Subcutaneous abdominal adipose tissue (tissue), 5 donors: Measurements from ENCODE around the gene H1-8.

Source experiments
- H3K27ac ChIP-seq: one replicate; pipeline ENCODE4 v1.7.0; 2013; ENCODE audit warnings: low read depth, mild to moderate bottlenecking, inconsistent platforms, low read length, moderate library complexity
- H3K27me3 ChIP-seq, 5 donors: one replicate each; pipeline ENCODE4 v1.7.0; 2013; ENCODE audit warnings: low read length in 5 of 5, inconsistent platforms in 1 of 5; ENCODE audit not compliant: control insufficient read depth in 5 of 5, insufficient read depth in 4 of 5
- H3K36me3 ChIP-seq, 5 donors: one replicate each; pipeline ENCODE4 v1.7.0; 2013; ENCODE audit warnings: low read length in 5 of 5; ENCODE audit not compliant: control insufficient read depth in 5 of 5, insufficient read depth in 5 of 5
- H3K4me1 ChIP-seq, 5 donors: one replicate each; pipeline ENCODE4 v1.7.0; 2013; ENCODE audit warnings: low read length in 5 of 5, mild to moderate bottlenecking in 3 of 5, moderate library complexity in 1 of 5; ENCODE audit not compliant: control insufficient read depth in 5 of 5, insufficient read depth in 5 of 5
- H3K4me3 ChIP-seq, 5 donors: one replicate each; pipeline ENCODE4 v1.7.0; 2013; ENCODE audit warnings: low read length in 5 of 5, low read depth in 1 of 5
- H3K9ac ChIP-seq, 5 donors: one replicate each; pipeline ENCODE4 v1.7.0; 2013; ENCODE audit warnings: low read length in 5 of 5, mild to moderate bottlenecking in 4 of 5, moderate library complexity in 3 of 5
- H3K9me3 ChIP-seq, 5 donors: one replicate each; pipeline ENCODE4 v1.7.0; 2013; ENCODE audit warnings: low read length in 5 of 5; ENCODE audit not compliant: control insufficient read depth in 5 of 5
- donor health status: healthy.
- donor health status: healthy.
- donor health status: healthy.
- donor health status: healthy.
- donor health status: healthy.

Gene H1-8

DNA sequence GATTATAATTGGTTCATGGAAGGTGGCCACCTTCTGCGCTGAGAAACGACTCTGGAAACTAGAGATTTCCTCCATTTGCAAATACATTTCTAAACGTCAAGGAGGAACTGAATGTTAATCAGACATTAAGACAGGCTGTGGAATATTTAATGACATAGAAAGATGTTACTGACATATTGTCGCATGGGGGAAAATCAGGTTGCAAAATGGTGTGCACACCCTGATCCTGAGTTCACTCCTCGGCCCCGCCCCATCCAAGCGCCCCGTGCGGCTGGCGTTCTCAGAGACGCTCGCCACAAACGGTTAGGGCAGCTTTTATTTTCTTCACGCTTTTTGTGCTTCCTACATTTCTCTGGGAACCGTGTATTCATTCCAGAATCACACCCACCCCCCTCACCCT, 10.7 kb downstream of the H1-8 start:
- H3K4me1 ChIP-seq, result peaks cover 17 to 66% (median 43%) of the 10 kb centered on the region in 5 donors
- H3K4me3 ChIP-seq, result no peak overlapping the region
- no peaks in the 10 kb centered on the region for H3K9me3 ChIP-seq
- peaks cover 0 to 41% (median 35%) of the 10 kb centered on the region in 5 donors for H3K36me3 ChIP-seq
- no peak overlapping the region for H3K27ac ChIP-seq
- H3K27me3 ChIP-seq, result no peaks in the 10 kb centered on the region
- no peak overlapping the region for H3K9ac ChIP-seq

DNA sequence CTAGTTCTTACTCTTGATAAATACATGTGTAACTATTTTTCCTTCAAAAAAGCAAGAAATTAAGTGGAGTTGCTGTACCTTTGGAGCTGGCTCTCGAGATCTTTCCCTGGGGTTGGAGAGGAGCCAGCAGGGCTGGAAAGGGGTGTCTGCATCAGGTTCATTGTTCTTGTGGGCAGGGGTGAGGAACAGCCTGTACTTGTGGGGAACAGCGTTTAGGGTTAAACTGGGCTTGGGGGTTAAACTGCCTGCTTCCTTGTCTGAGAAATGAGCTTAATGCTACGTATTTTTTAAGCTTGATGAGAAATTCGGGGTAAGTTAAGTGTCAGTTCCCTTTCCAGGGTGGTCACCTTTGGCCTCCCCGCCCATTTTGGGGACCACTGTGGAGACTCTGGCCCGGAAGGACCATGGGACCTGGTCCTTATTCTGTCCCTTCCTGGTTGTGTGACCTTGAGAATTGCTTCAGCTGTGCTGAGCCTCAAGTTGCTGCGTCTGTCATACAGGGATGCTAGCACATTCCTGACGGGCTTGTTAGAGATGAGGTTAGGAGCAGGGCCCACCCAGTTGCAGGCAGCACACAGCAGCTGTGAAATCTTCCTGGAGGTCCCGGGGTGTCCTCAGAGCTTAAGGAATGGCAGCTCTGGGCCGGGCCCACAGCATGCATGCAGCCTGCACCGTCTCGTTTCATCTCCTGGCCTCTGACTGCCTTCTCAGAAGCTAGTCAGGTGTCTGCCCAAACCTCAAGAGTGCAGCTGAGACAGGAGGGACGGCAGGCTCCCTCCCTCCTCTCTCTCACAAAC, 11.6 kb downstream of the H1-8 start:
- Histone ChIP-seq H3K36me3 (peaks cover 0 to 50% (median 43%) of the 10 kb centered on the region in 5 donors), H3K4me1 (peaks cover 17 to 74% (median 52%) of the 10 kb centered on the region in 5 donors), H3K9me3 (no peaks in the 10 kb centered on the region), H3K27ac (no peak overlapping the region), H3K4me3 (no peak overlapping the region), H3K9ac (peak overlapping the region in 1 of 5 donors; percentile 13), H3K27me3 (no peaks in the 10 kb centered on the region)

DNA sequence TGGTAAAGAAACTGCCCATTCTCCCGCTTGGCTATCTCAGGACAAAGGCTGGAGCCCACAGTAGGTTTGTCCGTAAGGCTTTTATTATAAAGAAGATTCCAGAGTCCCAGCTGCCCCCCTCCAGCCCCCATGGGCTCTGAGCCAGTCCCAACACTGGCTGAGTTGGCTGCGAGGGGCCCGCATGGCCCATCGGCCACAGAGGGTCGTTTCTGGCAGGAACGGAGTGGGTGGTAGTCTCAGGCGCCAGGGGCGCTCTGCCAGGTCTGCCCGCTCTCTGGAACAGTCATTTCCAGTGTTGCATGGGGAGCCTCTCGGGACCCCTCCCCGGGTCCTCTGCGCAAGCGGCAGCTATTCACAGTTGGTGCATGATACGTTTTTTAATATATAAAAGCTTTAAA, 12.2 kb downstream of the H1-8 start:
- no peak overlapping the region for H3K4me3 ChIP-seq
- no peaks in the 10 kb centered on the region for H3K27me3 ChIP-seq
- H3K9me3 ChIP-seq, result no peaks in the 10 kb centered on the region
- H3K4me1 ChIP-seq, result peaks cover 17 to 80% (median 58%) of the 10 kb centered on the region in 5 donors
- H3K27ac ChIP-seq, result no peak overlapping the region
- H3K36me3 ChIP-seq, result peaks cover 0 to 56% (median 49%) of the 10 kb centered on the region in 5 donors
- no peak overlapping the region for H3K9ac ChIP-seq

DNA sequence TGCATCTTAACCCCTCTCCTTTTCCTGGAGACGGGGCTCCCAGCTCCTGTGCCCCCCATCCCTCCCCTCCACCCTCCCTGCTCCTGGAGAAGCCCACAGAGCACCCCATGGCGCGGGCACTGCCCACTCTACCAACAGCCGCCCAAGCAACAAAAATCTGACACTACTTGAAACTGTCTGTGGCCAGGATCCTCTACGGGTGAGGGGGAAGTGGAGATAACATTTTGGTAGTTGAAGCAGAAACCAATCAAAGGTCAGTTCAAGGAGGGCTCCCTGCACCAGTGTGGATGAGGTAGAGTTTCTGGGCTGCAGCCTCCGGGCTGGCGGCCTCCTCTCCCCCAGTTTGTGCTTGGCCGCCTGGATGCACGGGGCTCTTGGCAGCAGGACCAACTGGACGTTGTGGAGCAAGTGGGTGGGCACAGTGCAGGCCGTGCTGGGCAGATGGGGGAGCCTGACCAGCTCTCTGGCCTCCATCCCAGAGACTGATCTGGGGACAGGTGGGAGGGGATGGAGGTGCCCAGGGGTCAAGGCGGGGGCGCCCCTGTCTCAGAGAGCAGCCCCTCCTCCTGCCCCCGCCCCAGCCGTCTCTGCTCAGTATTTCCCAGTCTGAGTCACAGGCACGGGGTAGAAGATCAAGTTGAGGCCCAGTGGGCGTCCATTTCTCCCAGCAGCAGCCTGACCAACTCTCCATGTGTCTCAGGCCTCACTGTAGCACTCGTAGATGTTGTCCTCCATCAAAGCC, 12.8 kb downstream of the H1-8 start:
- Histone ChIP-seq H3K4me1 (peaks cover 18 to 86% (median 64%) of the 10 kb centered on the region in 5 donors), H3K9ac (no peak overlapping the region), H3K9me3 (no peaks in the 10 kb centered on the region), H3K27ac (no peak overlapping the region), H3K27me3 (no peaks in the 10 kb centered on the region), H3K4me3 (no peak overlapping the region), H3K36me3 (peaks cover 0 to 62% (median 54%) of the 10 kb centered on the region in 5 donors)

DNA sequence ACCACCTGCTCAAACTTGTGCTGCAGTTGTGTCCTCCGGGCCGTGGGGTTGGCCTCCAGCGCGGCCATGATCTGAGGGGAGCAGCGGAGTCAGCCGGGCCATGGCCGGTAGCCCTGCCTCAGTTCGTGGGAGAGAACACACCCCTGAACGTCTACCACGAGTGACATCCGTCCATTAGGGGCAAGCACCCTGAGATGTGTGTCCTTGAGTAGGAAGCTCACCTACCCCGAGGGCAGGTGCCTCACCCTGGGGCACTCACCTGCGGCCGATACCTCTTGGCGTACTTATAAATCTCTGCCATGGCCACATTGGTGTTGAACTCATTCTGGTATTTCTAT, 13.4 kb downstream of the H1-8 start:
- Histone ChIP-seq H3K9ac (no peak overlapping the region), H3K27ac (no peak overlapping the region), H3K9me3 (no peaks in the 10 kb centered on the region), H3K4me3 (no peak overlapping the region), H3K36me3 (peaks cover 0 to 66% (median 54%) of the 10 kb centered on the region in 5 donors), H3K27me3 (no peaks in the 10 kb centered on the region), H3K4me1 (peaks cover 18 to 91% (median 69%) of the 10 kb centered on the region in 5 donors)

DNA sequence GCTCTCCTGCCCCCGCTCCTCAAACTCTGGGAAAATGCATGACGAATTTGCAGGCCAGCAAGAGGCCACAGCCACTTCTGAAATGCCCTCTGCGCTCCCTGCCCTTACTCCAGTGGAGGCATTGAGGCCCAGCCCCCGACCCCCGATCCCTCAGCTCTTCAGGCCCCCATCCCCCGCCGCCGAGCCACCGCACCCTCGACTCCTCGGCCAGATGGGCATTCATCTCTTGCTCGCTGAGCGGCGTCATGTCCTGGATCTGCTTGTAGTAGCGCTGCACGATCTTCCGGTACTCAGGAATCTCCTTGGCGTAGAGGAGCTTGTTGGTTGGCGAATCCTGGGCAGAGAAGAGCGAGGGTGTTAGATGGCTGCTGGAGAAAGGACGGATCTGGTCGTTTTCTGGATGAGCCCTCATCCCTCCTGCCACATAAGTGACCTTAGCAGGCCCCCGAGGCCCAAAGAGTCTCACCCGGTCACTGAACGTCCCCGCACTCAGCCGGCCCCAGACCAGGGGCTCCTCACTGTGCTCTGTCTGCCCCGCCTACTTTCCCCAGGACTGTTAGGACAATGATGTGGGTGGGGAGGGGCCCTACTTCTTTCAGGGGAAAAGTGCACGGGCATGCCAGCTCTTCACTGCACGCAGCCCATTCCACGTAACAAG, 14.0 kb downstream of the H1-8 start:
- H3K9me3 ChIP-seq, result no peaks in the 10 kb centered on the region
- H3K27me3 ChIP-seq, result no peaks in the 10 kb centered on the region
- H3K36me3 ChIP-seq, result peaks cover 0 to 71% (median 58%) of the 10 kb centered on the region in 5 donors
- H3K4me3 ChIP-seq, result no peak overlapping the region
- H3K4me1 ChIP-seq, result peaks cover 20 to 97% (median 75%) of the 10 kb centered on the region in 5 donors
- H3K9ac ChIP-seq, result no peak overlapping the region
- peak overlapping the region; percentile 65 for H3K27ac ChIP-seq

DNA sequence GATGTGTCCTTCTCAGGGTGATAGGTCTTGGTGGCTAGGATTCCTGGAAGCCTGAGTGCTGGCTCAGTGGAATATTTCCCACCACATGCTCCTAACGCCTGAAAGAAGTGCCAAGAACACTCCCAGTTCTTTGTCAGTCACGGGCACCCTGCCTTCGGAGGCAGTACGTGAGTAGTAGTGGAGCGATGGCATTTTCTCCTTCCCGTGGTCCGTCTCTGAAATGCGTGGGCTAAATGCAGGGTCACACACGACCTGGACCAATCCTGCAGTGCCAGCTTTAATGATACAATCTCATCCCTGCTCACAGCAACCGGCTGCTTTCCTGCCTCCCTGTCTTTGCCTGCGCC, 14.5 kb downstream of the H1-8 start:
- no peaks in the 10 kb centered on the region for H3K9me3 ChIP-seq
- H3K36me3 ChIP-seq, result peaks cover 0 to 76% (median 61%) of the 10 kb centered on the region in 5 donors
- H3K4me1 ChIP-seq, result peaks cover 20 to 96% (median 77%) of the 10 kb centered on the region in 5 donors
- no peaks in the 10 kb centered on the region for H3K27me3 ChIP-seq
- H3K27ac ChIP-seq, result peak overlapping the region; percentile 65
- H3K4me3 ChIP-seq, result no peak overlapping the region
- H3K9ac ChIP-seq, result no peak overlapping the region

DNA sequence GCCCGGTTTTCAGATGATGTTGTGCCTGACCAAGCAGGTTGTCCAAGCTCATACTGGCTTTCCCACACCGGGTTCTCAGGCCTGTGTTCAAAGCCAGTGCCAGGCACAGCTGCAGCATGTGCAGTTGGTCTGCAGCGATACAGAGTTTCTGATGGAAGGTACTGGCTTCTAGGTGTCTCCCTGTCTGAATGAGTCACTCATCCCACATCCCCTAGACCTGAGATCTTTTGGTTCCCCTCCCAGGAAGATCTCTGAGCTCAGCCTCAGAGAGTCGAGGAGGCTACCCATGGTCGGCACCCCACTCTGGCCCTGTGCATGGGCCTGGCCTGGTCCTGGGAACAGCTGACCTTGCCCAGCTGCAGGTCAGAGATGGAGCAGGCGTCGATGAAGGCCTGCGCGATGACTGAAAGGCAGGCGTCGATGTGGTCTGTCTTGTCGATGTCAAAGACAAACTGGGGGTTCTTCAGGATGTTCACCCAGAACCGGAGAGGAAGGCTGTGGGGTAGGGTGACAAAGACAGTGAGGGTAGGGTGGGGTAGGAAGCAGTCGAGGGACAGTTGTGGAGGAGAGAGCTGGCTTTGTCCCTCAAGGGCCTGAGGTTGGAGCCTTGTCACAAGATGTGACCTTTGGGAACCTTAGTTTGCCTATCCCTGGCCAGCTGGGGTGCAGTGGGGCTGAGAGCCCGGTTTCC, 15.3 kb downstream of the H1-8 start:
- Histone ChIP-seq H3K4me1 (peaks cover 20 to 95% (median 76%) of the 10 kb centered on the region in 5 donors), H3K27me3 (no peaks in the 10 kb centered on the region), H3K36me3 (peaks cover 0 to 83% (median 68%) of the 10 kb centered on the region in 5 donors), H3K9me3 (no peaks in the 10 kb centered on the region), H3K4me3 (no peak overlapping the region), H3K27ac (peak overlapping the region; percentile 65), H3K9ac (peak overlapping the region in 1 of 5 donors; percentile 0)

DNA sequence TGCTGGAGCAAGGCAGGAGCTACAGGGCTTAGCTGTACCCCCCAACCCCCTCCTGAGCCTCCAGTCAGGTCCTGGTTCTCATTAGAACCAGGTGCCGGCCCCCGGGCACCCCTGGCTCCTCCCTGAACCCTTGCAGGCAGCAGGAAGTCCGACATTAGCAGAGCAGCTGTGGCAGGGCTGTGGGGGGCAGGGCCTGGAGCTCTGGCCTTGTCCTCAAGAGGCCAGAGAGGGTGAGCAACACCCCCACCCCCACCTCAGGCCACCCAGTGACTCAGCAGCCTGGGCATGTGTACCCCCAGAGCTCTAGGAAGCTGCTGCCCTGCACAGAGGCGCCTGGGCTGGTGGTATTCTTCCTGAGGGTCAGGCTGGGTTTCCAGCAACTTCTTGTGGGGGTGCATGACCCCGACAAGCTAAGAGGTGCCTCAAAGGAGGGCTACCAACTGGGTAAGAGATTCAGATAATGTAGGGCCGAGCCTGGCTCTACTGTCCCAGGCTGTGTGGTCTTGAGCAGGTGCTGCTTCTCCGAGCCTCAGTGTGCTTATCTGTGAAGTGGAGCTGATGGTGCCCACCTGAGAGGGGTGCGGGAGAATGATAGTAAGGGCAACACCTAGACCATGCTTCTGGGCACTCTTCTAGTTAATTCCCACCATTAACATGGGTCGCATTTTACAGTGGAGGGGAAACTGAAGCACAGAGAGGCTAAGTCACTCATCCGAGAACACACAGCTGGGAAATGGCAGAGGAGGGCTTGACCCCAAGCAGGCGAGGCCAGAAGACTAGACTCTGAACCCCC, 16.0 kb downstream of the H1-8 start:
- Histone ChIP-seq H3K36me3 (peaks cover 0 to 91% (median 73%) of the 10 kb centered on the region in 5 donors), H3K27ac (peak overlapping the region; percentile 65), H3K4me1 (peaks cover 22 to 95% (median 80%) of the 10 kb centered on the region in 5 donors), H3K9ac (no peak overlapping the region), H3K27me3 (no peaks in the 10 kb centered on the region), H3K4me3 (no peak overlapping the region), H3K9me3 (no peaks in the 10 kb centered on the region)
